Measurements from ENCODE around the gene LRRC49.

DNA sequence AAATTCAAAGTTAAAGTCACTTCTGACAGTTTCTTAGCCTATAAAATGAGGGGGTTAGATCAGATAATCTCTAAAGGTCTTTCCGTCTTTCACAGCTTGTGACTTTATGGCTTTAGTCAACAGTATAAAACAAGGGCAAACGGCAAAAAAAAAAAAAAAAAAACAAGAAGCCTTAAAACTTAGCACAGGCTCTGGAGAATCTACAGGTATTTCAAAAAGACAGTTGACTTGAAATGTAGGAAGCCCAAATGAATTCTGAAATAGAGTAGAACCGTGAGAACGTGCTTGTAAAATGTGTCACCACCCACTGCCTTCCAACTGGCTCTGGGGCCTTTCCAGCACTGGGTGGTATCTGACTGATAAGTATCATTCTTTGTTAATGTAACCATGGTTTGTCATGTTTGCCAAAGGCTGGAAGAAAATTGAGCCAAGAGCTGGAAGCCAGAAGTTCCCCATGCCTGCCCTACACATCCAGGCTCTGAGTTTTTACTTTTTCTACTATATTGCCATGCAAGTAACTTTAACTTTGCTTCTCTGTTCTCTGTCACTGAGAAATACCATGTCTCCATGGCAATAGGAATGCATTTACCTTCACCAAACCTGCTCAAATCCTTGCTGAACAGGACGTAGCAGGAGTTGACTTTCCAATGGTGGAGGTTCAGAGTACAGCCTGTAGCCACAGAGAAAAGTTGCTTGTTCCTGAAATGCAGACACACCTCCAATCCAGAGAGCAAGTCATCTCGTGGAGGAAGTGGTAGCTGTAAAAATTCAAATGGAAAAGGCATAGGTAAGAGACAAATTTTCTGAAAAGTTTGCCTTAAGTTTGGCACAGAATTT, 186.8 kb downstream of the LRRC49 start:
- TF ChIP-seq POLR2AphosphoS5 (IDR thresholded peaks at IDR 0.05; ENCODE audit: low read depth, low read length) (no peak), SIN3A (IDR thresholded peaks at IDR 0.05; ENCODE audit: borderline replicate concordance, insufficient read depth, low read length) (no peak)
- TF ChIP-seq, protein P1, sequence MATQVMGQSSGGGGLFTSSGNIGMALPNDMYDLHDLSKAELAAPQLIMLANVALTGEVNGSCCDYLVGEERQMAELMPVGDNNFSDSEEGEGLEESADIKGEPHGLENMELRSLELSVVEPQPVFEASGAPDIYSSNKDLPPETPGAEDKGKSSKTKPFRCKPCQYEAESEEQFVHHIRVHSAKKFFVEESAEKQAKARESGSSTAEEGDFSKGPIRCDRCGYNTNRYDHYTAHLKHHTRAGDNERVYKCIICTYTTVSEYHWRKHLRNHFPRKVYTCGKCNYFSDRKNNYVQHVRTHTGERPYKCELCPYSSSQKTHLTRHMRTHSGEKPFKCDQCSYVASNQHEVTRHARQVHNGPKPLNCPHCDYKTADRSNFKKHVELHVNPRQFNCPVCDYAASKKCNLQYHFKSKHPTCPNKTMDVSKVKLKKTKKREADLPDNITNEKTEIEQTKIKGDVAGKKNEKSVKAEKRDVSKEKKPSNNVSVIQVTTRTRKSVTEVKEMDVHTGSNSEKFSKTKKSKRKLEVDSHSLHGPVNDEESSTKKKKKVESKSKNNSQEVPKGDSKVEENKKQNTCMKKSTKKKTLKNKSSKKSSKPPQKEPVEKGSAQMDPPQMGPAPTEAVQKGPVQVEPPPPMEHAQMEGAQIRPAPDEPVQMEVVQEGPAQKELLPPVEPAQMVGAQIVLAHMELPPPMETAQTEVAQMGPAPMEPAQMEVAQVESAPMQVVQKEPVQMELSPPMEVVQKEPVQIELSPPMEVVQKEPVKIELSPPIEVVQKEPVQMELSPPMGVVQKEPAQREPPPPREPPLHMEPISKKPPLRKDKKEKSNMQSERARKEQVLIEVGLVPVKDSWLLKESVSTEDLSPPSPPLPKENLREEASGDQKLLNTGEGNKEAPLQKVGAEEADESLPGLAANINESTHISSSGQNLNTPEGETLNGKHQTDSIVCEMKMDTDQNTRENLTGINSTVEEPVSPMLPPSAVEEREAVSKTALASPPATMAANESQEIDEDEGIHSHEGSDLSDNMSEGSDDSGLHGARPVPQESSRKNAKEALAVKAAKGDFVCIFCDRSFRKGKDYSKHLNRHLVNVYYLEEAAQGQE (IDR thresholded peaks at IDR 0.05; ENCODE audit: insufficient read depth in 1 of 2, low read depth in 2 of 2, low read length in 2 of 2): no peak
